ENCODE data around the gene SP3.

GRCh38 chr2:173996766-173997165 is 31.6 kb upstream of the SP3 start:
- no peak for TF ChIP-seq CTCF (IDR thresholded peaks at IDR 0.05)
- no peak for TF ChIP-seq POLR2A (IDR thresholded peaks at IDR 0.05)
